ENCODE results near the gene SMYD1.

Gene SMYD1

GRCh38 chr2:88057437-88057844, 10.2 kb upstream of the SMYD1 start:
- no peak for DNase-seq

GRCh38 chr2:88058191-88058590, 9.4 kb upstream of the SMYD1 start:
- DNase-seq: no peak

- peak in 5 of 6 experiments; percentile 2 to 62 (median 31) for DNase-seq
Measured at GRCh38 chr2:88059979-88060906, 7.4 kb upstream of the SMYD1 start.

- DNase-seq: no peak
Measured at GRCh38 chr2:88060907-88061275, 6.7 kb upstream of the SMYD1 start.

GRCh38 chr2:88061295-88061694, 6.3 kb upstream of the SMYD1 start:
- no peak for DNase-seq

- no peak for DNase-seq
Measured at GRCh38 chr2:88066543-88066942, 1.1 kb upstream of the SMYD1 start.

GRCh38 chr2:88067189-88067588, 436 bp upstream of the SMYD1 start:
- DNase-seq: no peak

GRCh38 chr2:88068044-88068443, 419 bp downstream of the SMYD1 start:
- DNase-seq: no peak

- DNase-seq: no peak
Measured at GRCh38 chr2:88069117-88069516, 1.5 kb downstream of the SMYD1 start.

- DNase-seq: no peak
Measured at GRCh38 chr2:88070055-88070454, 2.4 kb downstream of the SMYD1 start.

GRCh38 chr2:88071365-88071764, 3.7 kb downstream of the SMYD1 start:
- no peak for DNase-seq

- no peak for DNase-seq
Measured at GRCh38 chr2:88074150-88074549, 6.5 kb downstream of the SMYD1 start.

GRCh38 chr2:88074854-88075292, 7.2 kb downstream of the SMYD1 start:
- no peak for DNase-seq

- no peak for DNase-seq
Measured at GRCh38 chr2:88077080-88077479, 9.5 kb downstream of the SMYD1 start.

- DNase-seq: no peak
Measured at GRCh38 chr2:88078643-88079172, 11.1 kb downstream of the SMYD1 start.

GRCh38 chr2:88080545-88080944, 12.9 kb downstream of the SMYD1 start:
- no peak for DNase-seq

- no peak for DNase-seq
Measured at GRCh38 chr2:88081924-88082608, 14.4 kb downstream of the SMYD1 start.

GRCh38 chr2:88082781-88083180, 15.2 kb downstream of the SMYD1 start:
- DNase-seq: no peak

- no peak for DNase-seq
Measured at GRCh38 chr2:88085099-88085498, 17.5 kb downstream of the SMYD1 start.

- DNase-seq: no peak
Measured at GRCh38 chr2:88085602-88086001, 18.0 kb downstream of the SMYD1 start.

- no peak for DNase-seq
Measured at GRCh38 chr2:88086401-88086800, 18.8 kb downstream of the SMYD1 start.

GRCh38 chr2:88087073-88087472, 19.4 kb downstream of the SMYD1 start:
- no peak for DNase-seq

GRCh38 chr2:88087763-88088162, 20.1 kb downstream of the SMYD1 start:
- DNase-seq: no peak

GRCh38 chr2:88088999-88089398, 21.4 kb downstream of the SMYD1 start:
- no peak for DNase-seq
